ENCODE data around the gene EPHB2.

The EPHB2 gene

GRCh38 chr1:22737374-22738068 is 26.9 kb downstream of the EPHB2 start:
- Histone ChIP-seq H3K4me3 (no peak overlapping the region), H3K27ac (no peak overlapping the region), H3K36me3 (ENCODE audit: insufficient read depth, low read length) (no peaks in the 10 kb centered on the region), H3K9me3 (ENCODE audit: low read depth, low read length) (no peaks in the 10 kb centered on the region), H3K9ac (ENCODE audit: insufficient read length) (no peak overlapping the region)
- TF ChIP-seq POLR2AphosphoS5 (IDR thresholded peaks at IDR 0.05; ENCODE audit: borderline replicate concordance, low read depth, low read length) (no peak), EZH2 (IDR thresholded peaks at IDR 0.05) (no peak), FOXP2 (optimal IDR thresholded peaks at IDR 0.05; ENCODE audit: control extremely low read depth, extremely low read length, insufficient read depth) (no peak)
- no peak for DNase-seq (ENCODE audit: low read depth, low spot score)

- no peak for DNase-seq (ENCODE audit: low read depth, low spot score)
- Histone ChIP-seq H3K9me3 (ENCODE audit: low read depth, low read length) (no peaks in the 10 kb centered on the region), H3K4me3 (no peak overlapping the region), H3K9ac (ENCODE audit: insufficient read length) (no peak overlapping the region), H3K27ac (no peak overlapping the region), H3K36me3 (ENCODE audit: insufficient read depth, low read length) (no peaks in the 10 kb centered on the region)
- TF ChIP-seq EZH2 (IDR thresholded peaks at IDR 0.05) = no peak
- no peak for TF ChIP-seq FOXP2 (optimal IDR thresholded peaks at IDR 0.05; ENCODE audit: control extremely low read depth, extremely low read length, insufficient read depth)
- TF ChIP-seq POLR2AphosphoS5 (IDR thresholded peaks at IDR 0.05; ENCODE audit: borderline replicate concordance, low read depth, low read length) = no peak
Measured at GRCh38 chr1:22738069-22738435, 27.4 kb downstream of the EPHB2 start.

GRCh38 chr1:22738522-22738921 is 27.9 kb downstream of the EPHB2 start:
- Histone ChIP-seq H3K4me3 (no peak overlapping the region), H3K36me3 (ENCODE audit: insufficient read depth, low read length) (no peaks in the 10 kb centered on the region), H3K9ac (ENCODE audit: insufficient read length) (no peak overlapping the region), H3K9me3 (ENCODE audit: low read depth, low read length) (no peaks in the 10 kb centered on the region), H3K27ac (no peak overlapping the region)
- TF ChIP-seq EZH2 (IDR thresholded peaks at IDR 0.05) (no peak), POLR2AphosphoS5 (IDR thresholded peaks at IDR 0.05; ENCODE audit: borderline replicate concordance, low read depth, low read length) (no peak), FOXP2 (optimal IDR thresholded peaks at IDR 0.05; ENCODE audit: control extremely low read depth, extremely low read length, insufficient read depth) (no peak)
- DNase-seq (ENCODE audit: low read depth, low spot score) = no peak

GRCh38 chr1:22739648-22740385 is 29.2 kb downstream of the EPHB2 start:
- Histone ChIP-seq H3K36me3 (ENCODE audit: insufficient read depth, low read length) (no peaks in the 10 kb centered on the region), H3K9ac (ENCODE audit: insufficient read length) (no peak overlapping the region), H3K9me3 (ENCODE audit: low read depth, low read length) (no peaks in the 10 kb centered on the region), H3K27ac (no peak overlapping the region), H3K4me3 (no peak overlapping the region)
- DNase-seq (ENCODE audit: low read depth, low spot score) = no peak
- TF ChIP-seq FOXP2 (optimal IDR thresholded peaks at IDR 0.05; ENCODE audit: control extremely low read depth, extremely low read length, insufficient read depth) = no peak
- no peak for TF ChIP-seq POLR2AphosphoS5 (IDR thresholded peaks at IDR 0.05; ENCODE audit: borderline replicate concordance, low read depth, low read length)
- no peak for TF ChIP-seq EZH2 (IDR thresholded peaks at IDR 0.05)

- Histone ChIP-seq H3K9me3 (ENCODE audit: low read depth, low read length) (no peaks in the 10 kb centered on the region), H3K27ac (no peak overlapping the region), H3K36me3 (ENCODE audit: insufficient read depth, low read length) (no peaks in the 10 kb centered on the region), H3K9ac (ENCODE audit: insufficient read length) (no peak overlapping the region), H3K4me3 (no peak overlapping the region)
- no peak for TF ChIP-seq POLR2AphosphoS5 (IDR thresholded peaks at IDR 0.05; ENCODE audit: borderline replicate concordance, low read depth, low read length)
- no peak for DNase-seq (ENCODE audit: low read depth, low spot score)
Measured at GRCh38 chr1:22741118-22741517, 30.5 kb downstream of the EPHB2 start.

GRCh38 chr1:22745669-22746585 is 35.3 kb downstream of the EPHB2 start:
- H3K9ac ChIP-seq (ENCODE audit: insufficient read length) = no peak overlapping the region
- no peaks in the 10 kb centered on the region for H3K9me3 ChIP-seq (ENCODE audit: low read depth, low read length)
- H3K27ac ChIP-seq = no peak overlapping the region
- TF ChIP-seq FOXP2 (optimal IDR thresholded peaks at IDR 0.05; ENCODE audit: control extremely low read depth, extremely low read length, insufficient read depth) = no peak
- TF ChIP-seq EZH2 (IDR thresholded peaks at IDR 0.05) = no peak
- no peak for TF ChIP-seq POLR2AphosphoS5 (IDR thresholded peaks at IDR 0.05; ENCODE audit: borderline replicate concordance, low read depth, low read length)
- no peak for DNase-seq (ENCODE audit: low read depth, low spot score)
- H3K4me3 ChIP-seq = no peak overlapping the region
- H3K36me3 ChIP-seq (ENCODE audit: insufficient read depth, low read length) = no peaks in the 10 kb centered on the region

- no peak overlapping the region for H3K4me3 ChIP-seq
- TF ChIP-seq FOXP2 (optimal IDR thresholded peaks at IDR 0.05; ENCODE audit: control extremely low read depth, extremely low read length, insufficient read depth) (no peak), POLR2AphosphoS5 (IDR thresholded peaks at IDR 0.05; ENCODE audit: borderline replicate concordance, low read depth, low read length) (no peak), EZH2 (IDR thresholded peaks at IDR 0.05) (no peak)
- no peak overlapping the region for H3K9ac ChIP-seq (ENCODE audit: insufficient read length)
- no peaks in the 10 kb centered on the region for H3K9me3 ChIP-seq (ENCODE audit: low read depth, low read length)
- H3K27ac ChIP-seq = no peak overlapping the region
- no peak for DNase-seq (ENCODE audit: low read depth, low spot score)
- H3K36me3 ChIP-seq (ENCODE audit: insufficient read depth, low read length) = no peaks in the 10 kb centered on the region
Measured at GRCh38 chr1:22747021-22747734, 36.5 kb downstream of the EPHB2 start.

- no peaks in the 10 kb centered on the region for H3K9me3 ChIP-seq (ENCODE audit: low read depth, low read length)
- H3K4me3 ChIP-seq = no peak overlapping the region
- no peaks in the 10 kb centered on the region for H3K36me3 ChIP-seq (ENCODE audit: insufficient read depth, low read length)
- H3K27ac ChIP-seq = no peak overlapping the region
- H3K9ac ChIP-seq (ENCODE audit: insufficient read length) = no peak overlapping the region
- DNase-seq (ENCODE audit: low read depth, low spot score) = no peak
- TF ChIP-seq FOXP2 (optimal IDR thresholded peaks at IDR 0.05; ENCODE audit: control extremely low read depth, extremely low read length, insufficient read depth) (no peak), POLR2AphosphoS5 (IDR thresholded peaks at IDR 0.05; ENCODE audit: borderline replicate concordance, low read depth, low read length) (no peak), EZH2 (IDR thresholded peaks at IDR 0.05) (no peak)
Measured at GRCh38 chr1:22747735-22748073, 37.1 kb downstream of the EPHB2 start.

Data from SK-N-MC (cell line).